SU-DHL-6 (cell line): ENCODE data around the gene UPB1.

Experiments used
- H2AFZ ChIP-seq: fragments of 200-600 bp; sonication (generic); 2 replicates; pipeline ENCODE4 v1.6.1; 2014; ENCODE audit warnings: low read depth, mild to moderate bottlenecking, moderate library complexity, mixed read lengths, antibody characterized with exemption, low read length; ENCODE audit not compliant: severe bottlenecking
- H3F3A ChIP-seq: fragments of 200-600 bp; shearing (Covaris generic); 2 replicates; pipeline ENCODE4 v1.6.0; 2016; ENCODE audit warnings: antibody characterized with exemption, mild to moderate bottlenecking; ENCODE audit not compliant: insufficient read depth
- H3K27ac ChIP-seq: fragments of 200-600 bp; sonication (generic); 2 replicates; pipeline ENCODE4 v1.5.1; 2016; ENCODE audit warnings: low read depth, mild to moderate bottlenecking, low read length, moderate library complexity, mixed read lengths
- H3K27me3 ChIP-seq: fragments of 200-600 bp; sonication (generic), shearing (Covaris generic); 2 replicates; pipeline ENCODE4 v1.6.0; 2014; ENCODE audit warnings: mild to moderate bottlenecking, low read length
- H3K36me3 ChIP-seq: fragments of 200-600 bp; sonication (generic); 2 replicates; pipeline ENCODE4 v1.6.1; 2014; ENCODE audit warnings: mild to moderate bottlenecking, low read length, mixed read lengths
- H3K4me2 ChIP-seq: fragments of 300-600, 200-600 bp; shearing (Covaris generic), sonication (generic); 2 replicates; pipeline ENCODE4 v1.6.0; 2014; ENCODE audit warnings: low read length, low read depth, mild to moderate bottlenecking; ENCODE audit not compliant: poor library complexity, severe bottlenecking
- H3K4me3 ChIP-seq: fragments of 200-600 bp; sonication (generic); 2 replicates; pipeline ENCODE4 v1.5.1; 2014; ENCODE audit warnings: antibody characterized with exemption, low read length, mild to moderate bottlenecking, mixed read lengths; ENCODE audit not compliant: insufficient read depth, poor library complexity, severe bottlenecking
- H3K79me2 ChIP-seq: fragments of 200-600 bp; sonication (generic); 2 replicates; pipeline ENCODE4 v1.6.1; 2014; ENCODE audit warnings: mild to moderate bottlenecking, low read length, moderate library complexity; ENCODE audit not compliant: insufficient read depth
- H3K9ac ChIP-seq: fragments of 200-600 bp; sonication (generic); 2 replicates; pipeline ENCODE4 v1.7.0; 2014; ENCODE audit warnings: mild to moderate bottlenecking, low read length
- H3K9me2 ChIP-seq: fragments of 200-600 bp; sonication (generic); replicated peaks from 2 replicates; pipeline ENCODE4 v1.6.1; 2014; ENCODE audit warnings: low read length; ENCODE audit not compliant: insufficient read depth
- H3K9me3 ChIP-seq: fragments of 200-600 bp; sonication (generic); 2 replicates; pipeline ENCODE4 v1.6.1; 2014; ENCODE audit warnings: low read length, mixed read lengths; ENCODE audit not compliant: insufficient read depth
- H4K20me1 ChIP-seq: fragments of 200-600 bp; sonication (generic); 2 replicates; pipeline ENCODE4 v1.6.1; 2014; ENCODE audit warnings: low read depth, mild to moderate bottlenecking, antibody characterized with exemption, low read length, moderate library complexity, mixed read lengths
- EZH2phosphoT487 ChIP-seq: fragments of 200-600 bp; sonication (generic), shearing (Covaris generic); conservative IDR thresholded peaks from 2 replicates; pipeline ENCODE4 v1.6.1; 2018; ENCODE audit warnings: mild to moderate bottlenecking, antibody characterized with exemption, low read length, moderate library complexity, mixed read lengths
- TF ChIP-seq, protein P1 (sequence below): fragments of 200-600 bp; sonication (generic); IDR thresholded peaks from one replicate; pipeline ENCODE4 v1.5.1; 2017; ENCODE audit warnings: antibody characterized with exemption, mild to moderate bottlenecking, low read length, moderate library complexity; ENCODE audit not compliant: insufficient read depth, poor library complexity, severe bottlenecking

UPB1 gene

DNA sequence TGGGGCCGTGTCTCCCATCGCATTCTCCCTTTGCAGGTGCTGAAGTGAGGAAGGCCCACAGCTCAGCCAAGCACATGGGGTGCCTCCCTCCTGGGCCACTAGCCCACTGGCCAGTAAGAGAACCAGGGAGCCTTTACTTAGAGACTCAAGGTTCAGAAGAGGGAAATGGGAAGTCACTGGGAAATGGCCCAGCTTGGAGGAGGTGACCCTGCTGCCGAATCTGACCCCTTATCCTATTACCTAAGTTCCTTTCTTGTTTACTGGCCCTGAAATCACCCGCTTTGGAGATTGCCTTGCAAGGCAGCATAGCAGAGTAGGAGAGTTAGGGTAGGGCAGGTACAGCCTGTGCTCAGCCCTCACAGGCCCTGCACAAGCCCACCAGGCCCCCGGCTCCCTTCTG lies 24.4 kb downstream of the UPB1 start:
- no peaks in the 10 kb centered on the region for H3K27me3 ChIP-seq
- H4K20me1 ChIP-seq = no peaks in the 10 kb centered on the region
- no peaks in the 10 kb centered on the region for H3K9me2 ChIP-seq
- H3K9ac ChIP-seq = no peak overlapping the region
- no peaks in the 10 kb centered on the region for H3F3A ChIP-seq
- H3K4me2 ChIP-seq = no peak overlapping the region
- H3K79me2 ChIP-seq = no peaks in the 10 kb centered on the region
- H2AFZ ChIP-seq = no peak overlapping the region
- H3K9me3 ChIP-seq = no peaks in the 10 kb centered on the region
- TF ChIP-seq EZH2phosphoT487 = no peak
- TF ChIP-seq, protein P1, sequence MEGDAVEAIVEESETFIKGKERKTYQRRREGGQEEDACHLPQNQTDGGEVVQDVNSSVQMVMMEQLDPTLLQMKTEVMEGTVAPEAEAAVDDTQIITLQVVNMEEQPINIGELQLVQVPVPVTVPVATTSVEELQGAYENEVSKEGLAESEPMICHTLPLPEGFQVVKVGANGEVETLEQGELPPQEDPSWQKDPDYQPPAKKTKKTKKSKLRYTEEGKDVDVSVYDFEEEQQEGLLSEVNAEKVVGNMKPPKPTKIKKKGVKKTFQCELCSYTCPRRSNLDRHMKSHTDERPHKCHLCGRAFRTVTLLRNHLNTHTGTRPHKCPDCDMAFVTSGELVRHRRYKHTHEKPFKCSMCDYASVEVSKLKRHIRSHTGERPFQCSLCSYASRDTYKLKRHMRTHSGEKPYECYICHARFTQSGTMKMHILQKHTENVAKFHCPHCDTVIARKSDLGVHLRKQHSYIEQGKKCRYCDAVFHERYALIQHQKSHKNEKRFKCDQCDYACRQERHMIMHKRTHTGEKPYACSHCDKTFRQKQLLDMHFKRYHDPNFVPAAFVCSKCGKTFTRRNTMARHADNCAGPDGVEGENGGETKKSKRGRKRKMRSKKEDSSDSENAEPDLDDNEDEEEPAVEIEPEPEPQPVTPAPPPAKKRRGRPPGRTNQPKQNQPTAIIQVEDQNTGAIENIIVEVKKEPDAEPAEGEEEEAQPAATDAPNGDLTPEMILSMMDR = no peak
- no peak overlapping the region for H3K4me3 ChIP-seq
- H3K27ac ChIP-seq = no peak overlapping the region
- H3K36me3 ChIP-seq = no peaks in the 10 kb centered on the region

GRCh38 chr22:24521791-24522245 lies 26.7 kb downstream of the UPB1 start:
- Histone ChIP-seq H3K9ac (no peak overlapping the region), H3K9me3 (no peaks in the 10 kb centered on the region), H3K4me2 (no peak overlapping the region), H4K20me1 (no peaks in the 10 kb centered on the region), H3K79me2 (no peaks in the 10 kb centered on the region), H2AFZ (no peak overlapping the region), H3K27me3 (no peaks in the 10 kb centered on the region), H3K9me2 (no peaks in the 10 kb centered on the region), H3K36me3 (no peaks in the 10 kb centered on the region), H3K27ac (no peak overlapping the region), H3F3A (no peaks in the 10 kb centered on the region), H3K4me3 (no peak overlapping the region)
- TF ChIP-seq, protein P1 = peak; percentile 51
- TF ChIP-seq EZH2phosphoT487 = no peak

- Histone ChIP-seq H3K9me3 (no peaks in the 10 kb centered on the region), H3K4me3 (no peak overlapping the region), H3K27ac (no peak overlapping the region), H2AFZ (no peak overlapping the region), H3K79me2 (no peaks in the 10 kb centered on the region), H4K20me1 (no peaks in the 10 kb centered on the region), H3K27me3 (no peaks in the 10 kb centered on the region), H3F3A (no peaks in the 10 kb centered on the region), H3K36me3 (no peaks in the 10 kb centered on the region), H3K9ac (no peak overlapping the region), H3K9me2 (no peaks in the 10 kb centered on the region), H3K4me2 (no peak overlapping the region)
- TF ChIP-seq EZH2phosphoT487 = no peak
- TF ChIP-seq, protein P1 = no peak
Measured at GRCh38 chr22:24523873-24524272, 28.7 kb downstream of the UPB1 start.
